Progenitor cell of endocrine pancreas (in vitro differentiated cells): ENCODE results near the gene CDH13. TPM values are rescaled to one million over a fixed set of nuclear protein-coding genes. Genes with fewer than 3 reads are reported as not detected.

ENCODE experiments used
- DNase-seq: peaks from one replicate; pipeline ENCODE4 v3.0.0; 2021; ENCODE audit warnings: low spot score; ENCODE audit not compliant: unreplicated experiment
- H3K27ac Mint-ChIP-seq: 2 replicates; pipeline ENCODE4 v1.8.0; 2021; ENCODE audit warnings: mild to moderate bottlenecking, moderate library complexity, mixed read lengths
- H3K27me3 Mint-ChIP-seq: 2 replicates; pipeline ENCODE4 v1.8.0; 2021; ENCODE audit warnings: mixed read lengths
- H3K36me3 Mint-ChIP-seq: 2 replicates; pipeline ENCODE4 v1.8.0; 2022; ENCODE audit warnings: mixed read lengths; ENCODE audit not compliant: insufficient read depth
- H3K4me1 Mint-ChIP-seq: 2 replicates; pipeline ENCODE4 v1.8.0; 2021; ENCODE audit warnings: low read depth, mixed read lengths
- H3K4me3 Mint-ChIP-seq: 2 replicates; pipeline ENCODE4 v1.8.0; 2021; ENCODE audit warnings: low read depth, mild to moderate bottlenecking, moderate library complexity, mixed read lengths
- H3K9me3 Mint-ChIP-seq: 2 replicates; pipeline ENCODE4 v1.8.0; 2021; ENCODE audit warnings: low read depth, mixed read lengths
- CTCF ChIP-seq: fragments of 200-600 bp; sonication (generic); IDR thresholded peaks from one replicate; pipeline ENCODE4 v1.5.0; 2021; ENCODE audit warnings: antibody characterized with exemption, mild to moderate bottlenecking; ENCODE audit not compliant: unreplicated experiment
- total RNA-seq: library from RNA; stranded (reverse); gene quantifications from 2 replicates; pipeline ENCODE4 v1.2.1, GENCODE V29; 2021

CDH13 gene
- total RNA-seq, 1 donor from 2014 or later: 0.38 TPM

- no peaks in the 10 kb centered on the region for H3K27me3 Mint-ChIP-seq
- H3K27ac Mint-ChIP-seq: no peak overlapping the region
- H3K36me3 Mint-ChIP-seq: no peaks in the 10 kb centered on the region
Observed at GRCh38 chr16:83626676-83627075, 999.9 kb downstream of the CDH13 start.

GRCh38 chr16:83627996-83628395 lies 1001.2 kb downstream of the CDH13 start:
- DNase-seq: no peak
- H3K4me1 Mint-ChIP-seq: no peaks in the 10 kb centered on the region
- H3K4me3 Mint-ChIP-seq: no peak overlapping the region
- H3K27me3 Mint-ChIP-seq: no peaks in the 10 kb centered on the region
- no peak for TF ChIP-seq CTCF
- no peak overlapping the region for H3K27ac Mint-ChIP-seq
- no peaks in the 10 kb centered on the region for H3K36me3 Mint-ChIP-seq
- no peaks in the 10 kb centered on the region for H3K9me3 Mint-ChIP-seq

More at GRCh38 chr16:83626676-83627075, 999.9 kb downstream of the CDH13 start:
- no peak for TF ChIP-seq CTCF
- H3K4me3 Mint-ChIP-seq: no peak overlapping the region
- DNase-seq: no peak
- no peaks in the 10 kb centered on the region for H3K4me1 Mint-ChIP-seq
- H3K9me3 Mint-ChIP-seq: no peaks in the 10 kb centered on the region

GRCh38 chr16:83629426-83629825 lies 1002.7 kb downstream of the CDH13 start:
- H3K9me3 Mint-ChIP-seq: no peaks in the 10 kb centered on the region
- H3K4me3 Mint-ChIP-seq: no peak overlapping the region
- no peak overlapping the region for H3K27ac Mint-ChIP-seq
- no peaks in the 10 kb centered on the region for H3K36me3 Mint-ChIP-seq
- TF ChIP-seq CTCF: no peak
- no peaks in the 10 kb centered on the region for H3K27me3 Mint-ChIP-seq
- DNase-seq: no peak
- no peaks in the 10 kb centered on the region for H3K4me1 Mint-ChIP-seq

- Mint-ChIP-seq H3K27me3 (no peaks in the 10 kb centered on the region), H3K4me1 (no peaks in the 10 kb centered on the region), H3K27ac (no peak overlapping the region), H3K9me3 (no peaks in the 10 kb centered on the region), H3K4me3 (no peak overlapping the region), H3K36me3 (no peaks in the 10 kb centered on the region)
- TF ChIP-seq CTCF: no peak
- no peak for DNase-seq
Observed at GRCh38 chr16:83629836-83630235, 1003.1 kb downstream of the CDH13 start.

GRCh38 chr16:83630979-83631378 lies 1004.2 kb downstream of the CDH13 start:
- Mint-ChIP-seq H3K36me3 (no peaks in the 10 kb centered on the region), H3K4me3 (no peak overlapping the region), H3K27me3 (no peaks in the 10 kb centered on the region), H3K27ac (no peak overlapping the region), H3K9me3 (no peaks in the 10 kb centered on the region), H3K4me1 (no peaks in the 10 kb centered on the region)
- no peak for DNase-seq
- TF ChIP-seq CTCF: no peak
